SK-N-SH treated with all-trans-retinoic acid at 6 μM for 48 hours (cell line): Measurements from ENCODE around the gene DNAJC17.

ENCODE experiments used
- CSDC2 ChIP-seq: fragments of 250-450 bp; sonication (Bioruptor Pico); IDR thresholded peaks from 2 replicates; pipeline ENCODE4 v1.5.0; 2020; ENCODE audit warnings: mild to moderate bottlenecking, moderate library complexity
- ESRRG ChIP-seq: fragments of 250-450 bp; sonication (Bioruptor Pico); IDR thresholded peaks from 2 replicates; pipeline ENCODE4 v1.6.1; 2021; ENCODE audit warnings: mild to moderate bottlenecking
- ISL1 ChIP-seq: fragments of 250-450 bp; sonication (Bioruptor Pico); IDR thresholded peaks from 2 replicates; pipeline ENCODE4 v2.1.2; 2022; ENCODE audit warnings: mild to moderate bottlenecking, moderate library complexity
- OSR1 ChIP-seq: fragments of 250-450 bp; sonication (Bioruptor Pico); IDR thresholded peaks from 2 replicates; pipeline ENCODE4 v1.8.0; 2022; ENCODE audit warnings: moderate library complexity, mild to moderate bottlenecking, inconsistent platforms
- PATZ1 ChIP-seq: fragments of 250-450 bp; sonication (Bioruptor Pico); IDR thresholded peaks from 2 replicates; pipeline ENCODE4 v1.8.0; 2020; ENCODE audit warnings: mild to moderate bottlenecking, moderate library complexity, borderline replicate concordance
- RARB ChIP-seq: fragments of 250-450 bp; sonication (Bioruptor Pico); IDR thresholded peaks from 2 replicates; pipeline ENCODE4 v1.8.0; 2021; ENCODE audit warnings: mild to moderate bottlenecking, moderate library complexity
- SNAI2 ChIP-seq: fragments of 250-450 bp; sonication (Bioruptor Pico); IDR thresholded peaks from 2 replicates; pipeline ENCODE4 v1.5.0; 2020; ENCODE audit warnings: mild to moderate bottlenecking, moderate library complexity
- TCF4 ChIP-seq: fragments of 250-450 bp; sonication (Bioruptor Pico); IDR thresholded peaks from 2 replicates; pipeline ENCODE4 v1.8.0; 2021; ENCODE audit warnings: mild to moderate bottlenecking, moderate library complexity, borderline replicate concordance
- TOX ChIP-seq: fragments of 250-450 bp; sonication (Bioruptor Pico); IDR thresholded peaks from 2 replicates; pipeline ENCODE4 v1.8.0; 2021; ENCODE audit warnings: mild to moderate bottlenecking, moderate library complexity, borderline replicate concordance
- ZFP30 ChIP-seq: fragments of 450-650 bp; formaldehyde crosslinking; IDR thresholded peaks from 2 replicates; pipeline ENCODE4 v1.5.0; 2022; ENCODE audit warnings: mild to moderate bottlenecking, moderate library complexity
- ZNF565 ChIP-seq: fragments of 450-650 bp; formaldehyde crosslinking; conservative IDR thresholded peaks from 2 replicates; pipeline ENCODE4 v1.5.0; 2020; ENCODE audit warnings: low read depth, mild to moderate bottlenecking, moderate library complexity
- ZNF70 ChIP-seq: fragments of 450-650 bp; formaldehyde crosslinking; IDR thresholded peaks from 2 replicates; pipeline ENCODE4 v1.5.0; 2020; ENCODE audit warnings: mild to moderate bottlenecking, moderate library complexity
- TF ChIP-seq, protein P1 (sequence below): fragments of 250-450 bp; sonication (Bioruptor Pico); IDR thresholded peaks from 2 replicates; pipeline ENCODE4 v1.8.0; 2021; ENCODE audit warnings: low read depth, mild to moderate bottlenecking, moderate library complexity, borderline replicate concordance

DNA sequence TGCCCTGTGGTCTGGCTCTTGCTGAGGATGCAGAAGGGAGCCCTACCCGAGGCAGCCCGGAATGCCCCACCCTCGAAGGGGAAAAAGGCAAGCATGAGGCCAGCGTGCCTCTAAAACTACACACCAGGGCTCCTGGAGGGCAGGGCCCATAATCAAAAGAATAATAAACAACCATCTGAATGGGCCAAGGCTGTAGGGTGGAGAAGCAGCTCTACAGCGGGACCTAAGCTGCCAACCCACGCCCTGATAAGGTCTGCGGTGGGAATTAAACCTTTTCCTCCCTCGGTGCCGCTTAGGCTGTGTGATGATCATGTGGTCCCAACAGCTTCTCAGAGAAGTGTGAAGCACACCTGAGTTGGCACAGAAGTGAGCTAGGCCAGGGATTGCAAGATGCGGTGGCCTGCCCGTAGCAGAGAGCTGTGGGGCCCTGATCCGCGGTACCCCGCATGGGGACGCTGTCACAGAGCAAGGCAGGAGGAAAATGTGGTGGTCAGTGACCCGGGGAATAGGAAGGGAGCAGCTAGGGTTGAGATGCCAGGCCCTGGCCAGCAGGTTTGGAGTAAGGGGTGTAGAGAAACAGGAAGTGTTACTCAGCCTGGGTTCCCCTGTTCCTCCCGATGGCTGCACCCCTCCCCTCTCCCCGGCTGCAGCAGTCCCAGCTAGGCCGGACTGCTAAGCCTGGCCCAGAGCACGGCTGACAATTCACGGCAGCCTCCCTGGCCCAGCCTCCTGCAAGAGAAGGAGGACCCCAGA is 38.6 kb downstream of the DNAJC17 start:
- TF ChIP-seq CSDC2 (no peak), TCF4 (CRISPR knock-in tag) (no peak), OSR1 (CRISPR knock-in tag) (no peak), RARB (CRISPR knock-in tag) (no peak), ISL1 (CRISPR knock-in tag) (no peak), TOX (CRISPR knock-in tag) (no peak), SNAI2 (CRISPR knock-in tag) (no peak), ESRRG (CRISPR knock-in tag) (no peak), PATZ1 (CRISPR knock-in tag) (no peak), ZNF565 (CRISPR knock-in tag) (no peak), ZFP30 (no peak), ZNF70 (CRISPR knock-in tag) (no peak)
- TF ChIP-seq, protein P1, sequence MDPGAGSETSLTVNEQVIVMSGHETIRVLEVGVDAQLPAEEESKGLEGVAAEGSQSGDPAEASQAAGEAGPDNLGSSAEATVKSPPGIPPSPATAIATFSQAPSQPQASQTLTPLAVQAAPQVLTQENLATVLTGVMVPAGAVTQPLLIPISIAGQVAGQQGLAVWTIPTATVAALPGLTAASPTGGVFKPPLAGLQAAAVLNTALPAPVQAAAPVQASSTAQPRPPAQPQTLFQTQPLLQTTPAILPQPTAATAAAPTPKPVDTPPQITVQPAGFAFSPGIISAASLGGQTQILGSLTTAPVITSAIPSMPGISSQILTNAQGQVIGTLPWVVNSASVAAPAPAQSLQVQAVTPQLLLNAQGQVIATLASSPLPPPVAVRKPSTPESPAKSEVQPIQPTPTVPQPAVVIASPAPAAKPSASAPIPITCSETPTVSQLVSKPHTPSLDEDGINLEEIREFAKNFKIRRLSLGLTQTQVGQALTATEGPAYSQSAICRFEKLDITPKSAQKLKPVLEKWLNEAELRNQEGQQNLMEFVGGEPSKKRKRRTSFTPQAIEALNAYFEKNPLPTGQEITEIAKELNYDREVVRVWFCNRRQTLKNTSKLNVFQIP (CRISPR knock-in tag) = no peak
